ENCODE measurements around the gene FN3KRP.
"Not testable (repeated sequence)": the region's sequence is repeated elsewhere in the genome, so short reads cannot be mapped to it uniquely, and the experiment has no call there.

FN3KRP gene

GRCh38 chr17:82745524-82745923, 29.0 kb downstream of the FN3KRP start:
- DNase-seq, result no peak

GRCh38 chr17:82748756-82749155, 32.2 kb downstream of the FN3KRP start:
- no peak for DNase-seq

- no peak for DNase-seq
These were observed 33.9 kb downstream of the FN3KRP start for GRCh38 chr17:82750241-82750908.

DNA sequence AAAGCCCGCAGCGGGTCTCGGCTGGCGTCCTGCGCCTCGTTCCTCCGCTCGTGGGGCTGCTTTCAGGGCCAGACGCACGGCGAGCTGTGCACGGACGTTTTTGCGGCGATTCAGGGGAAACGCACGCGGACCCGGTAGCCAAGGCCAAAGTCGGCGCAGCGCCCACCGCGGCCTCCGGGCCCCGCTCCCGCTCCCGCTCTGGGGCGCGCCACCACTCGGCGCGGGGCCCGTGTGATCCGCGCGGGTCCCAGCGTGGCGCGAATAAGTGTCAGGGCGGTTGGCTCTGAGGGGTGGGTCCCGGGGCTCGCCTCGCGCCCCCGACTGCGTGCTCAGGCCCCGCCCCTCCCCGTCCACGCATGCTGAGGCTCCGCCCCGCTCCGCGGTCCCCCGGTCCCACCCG, 34.7 kb downstream of the FN3KRP start:
- no peak for DNase-seq

DNA sequence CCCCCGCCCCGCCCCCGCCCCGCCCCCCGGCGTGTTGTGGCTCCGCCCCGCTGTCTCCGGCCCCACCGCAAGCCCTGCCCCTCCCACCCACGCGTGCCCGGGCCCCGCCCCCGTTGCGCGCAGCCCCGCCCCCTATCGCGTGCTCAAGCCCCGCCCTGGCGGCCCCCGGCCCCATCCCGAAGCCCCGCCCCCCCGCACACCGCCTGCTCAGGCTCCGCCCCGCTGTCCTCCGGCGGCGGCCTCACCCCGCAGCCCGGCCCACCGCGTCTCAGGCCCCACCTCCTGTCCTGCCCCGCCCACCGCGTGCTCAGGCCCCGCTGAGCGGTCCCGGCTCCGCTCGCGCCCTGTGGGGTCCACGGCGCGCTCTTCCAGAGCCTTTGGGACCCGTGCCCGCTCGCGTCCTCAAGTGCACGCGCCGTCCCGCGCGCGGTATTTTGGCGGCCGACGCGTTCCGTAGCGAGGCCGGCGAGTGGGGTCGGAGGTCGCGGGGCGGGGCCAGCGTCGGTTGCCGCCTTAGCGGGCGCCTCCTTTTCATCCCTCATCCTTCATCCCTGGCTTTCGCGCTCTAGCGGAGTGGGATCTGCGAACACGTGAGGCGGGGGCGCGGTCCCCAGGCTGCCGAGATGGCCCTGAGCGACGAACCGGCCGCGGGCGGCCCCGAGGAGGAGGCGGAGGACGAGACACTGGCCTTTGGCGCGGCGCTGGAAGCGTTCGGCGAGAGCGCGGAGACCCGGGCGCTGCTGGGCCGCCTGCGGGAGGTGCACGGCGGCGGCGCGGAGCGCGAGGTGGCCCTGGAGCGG, 35.3 kb downstream of the FN3KRP start, which contains the start of gene TBCD:
Gene TBCD (plus strand): TSS at position 495 of the 800 bp plus-strand sequence. CDS start 129 bp downstream, at position 624.
- peak; percentile 51 for DNase-seq

DNA sequence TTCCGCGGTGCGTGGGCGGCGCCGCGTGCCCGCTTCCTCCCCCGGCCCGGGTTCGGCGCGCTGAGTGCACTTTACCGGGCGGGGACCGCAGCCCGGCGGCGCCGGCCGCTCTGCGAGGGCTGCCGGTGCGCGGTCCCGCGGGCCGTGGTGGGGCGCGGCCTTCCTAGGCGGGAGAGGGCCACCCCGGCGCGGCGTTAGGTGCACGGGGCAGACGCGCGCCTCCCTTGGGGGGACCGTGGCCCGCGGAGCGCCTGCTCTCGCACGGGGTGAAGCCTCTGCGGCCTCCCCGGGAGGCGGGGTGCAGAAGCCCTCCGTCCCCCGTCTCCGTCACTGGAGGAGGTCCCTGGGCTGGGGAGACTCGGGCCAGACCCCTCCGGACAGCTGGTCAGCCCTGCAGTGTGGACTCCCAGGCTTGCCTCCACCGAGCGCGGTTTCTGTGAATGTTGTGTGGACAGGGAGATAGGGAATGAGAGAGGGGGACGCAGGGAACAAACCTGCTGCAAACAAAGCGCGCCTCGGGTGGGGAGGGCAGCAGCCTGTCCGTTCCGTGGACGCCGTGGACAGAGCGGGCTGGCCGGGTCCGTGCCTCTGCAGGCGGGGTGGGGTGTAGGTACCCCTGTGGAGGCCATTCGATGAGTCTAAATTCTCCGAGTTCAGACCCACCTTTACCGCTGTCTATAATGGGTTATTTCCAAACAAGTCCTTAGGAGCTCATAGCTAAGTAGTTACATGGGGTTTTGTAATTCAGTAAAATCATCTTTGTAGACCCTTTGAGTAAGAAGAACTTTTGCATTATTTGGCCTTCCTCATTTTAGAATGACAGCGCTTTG, 36.1 kb downstream of the FN3KRP start:
- no peak for DNase-seq

DNA sequence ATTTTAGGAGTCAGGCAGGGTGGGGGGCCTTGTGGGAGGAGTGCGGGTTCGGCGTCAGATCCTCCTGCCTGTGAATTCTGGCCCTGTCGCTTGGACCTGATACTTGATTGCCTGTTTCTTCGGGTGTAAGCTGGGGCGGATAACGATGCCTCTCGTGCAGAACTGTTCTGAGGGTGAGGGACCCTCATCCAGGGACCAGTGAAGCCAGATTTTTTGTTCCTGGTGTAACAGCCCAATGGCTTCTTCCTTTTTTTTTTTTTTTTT, 36.6 kb downstream of the FN3KRP start:
- no peak for DNase-seq

DNA sequence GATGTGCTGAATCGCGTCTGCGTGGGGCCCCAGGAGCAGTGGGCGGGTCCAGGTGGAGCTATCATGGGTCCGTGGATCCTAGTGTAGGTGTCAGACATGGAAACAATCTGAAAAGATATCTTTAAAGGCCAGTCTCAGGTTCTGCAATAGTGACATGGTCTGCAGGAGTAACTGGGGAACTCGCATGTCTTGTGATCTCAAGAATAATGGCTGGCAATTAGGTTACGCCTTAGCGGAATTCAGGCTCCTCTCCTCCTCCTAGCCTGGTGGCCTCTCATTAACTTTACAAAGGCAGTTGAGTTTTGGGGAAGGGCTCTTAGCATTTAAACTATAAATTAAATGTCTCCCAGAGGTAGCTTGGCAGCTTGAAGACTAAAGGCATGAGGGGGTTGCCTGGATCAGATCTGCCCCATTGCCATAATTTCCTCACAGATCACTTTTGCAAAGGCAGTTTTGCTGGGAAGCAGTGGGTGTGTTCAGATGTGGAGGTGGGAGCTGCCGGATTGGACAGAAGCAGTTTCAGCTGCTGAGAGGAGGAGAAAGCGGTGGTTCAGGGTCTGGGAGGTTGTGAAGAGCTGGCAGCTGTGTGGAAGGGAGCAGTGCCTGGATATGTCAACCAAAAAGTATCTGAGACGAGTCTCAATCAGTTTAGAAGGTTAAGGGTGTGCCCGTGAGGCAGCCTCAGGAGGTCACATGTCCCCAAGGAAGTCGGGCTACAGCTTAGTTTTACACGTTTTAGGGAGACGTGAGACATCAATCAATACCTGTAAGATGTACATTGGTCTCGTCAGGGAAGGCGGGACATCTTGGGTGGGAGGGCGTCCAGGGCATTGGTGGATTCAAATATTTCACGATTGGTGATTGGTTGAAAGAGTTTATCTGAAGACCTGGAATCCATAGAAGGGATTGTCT, 38.0 kb downstream of the FN3KRP start:
- no peak for DNase-seq

- DNase-seq, result no peak
These were observed 39.7 kb downstream of the FN3KRP start for GRCh38 chr17:82756166-82756565.

GRCh38 chr17:82765371-82765770, 48.9 kb downstream of the FN3KRP start:
- DNase-seq, result no peak

DNA sequence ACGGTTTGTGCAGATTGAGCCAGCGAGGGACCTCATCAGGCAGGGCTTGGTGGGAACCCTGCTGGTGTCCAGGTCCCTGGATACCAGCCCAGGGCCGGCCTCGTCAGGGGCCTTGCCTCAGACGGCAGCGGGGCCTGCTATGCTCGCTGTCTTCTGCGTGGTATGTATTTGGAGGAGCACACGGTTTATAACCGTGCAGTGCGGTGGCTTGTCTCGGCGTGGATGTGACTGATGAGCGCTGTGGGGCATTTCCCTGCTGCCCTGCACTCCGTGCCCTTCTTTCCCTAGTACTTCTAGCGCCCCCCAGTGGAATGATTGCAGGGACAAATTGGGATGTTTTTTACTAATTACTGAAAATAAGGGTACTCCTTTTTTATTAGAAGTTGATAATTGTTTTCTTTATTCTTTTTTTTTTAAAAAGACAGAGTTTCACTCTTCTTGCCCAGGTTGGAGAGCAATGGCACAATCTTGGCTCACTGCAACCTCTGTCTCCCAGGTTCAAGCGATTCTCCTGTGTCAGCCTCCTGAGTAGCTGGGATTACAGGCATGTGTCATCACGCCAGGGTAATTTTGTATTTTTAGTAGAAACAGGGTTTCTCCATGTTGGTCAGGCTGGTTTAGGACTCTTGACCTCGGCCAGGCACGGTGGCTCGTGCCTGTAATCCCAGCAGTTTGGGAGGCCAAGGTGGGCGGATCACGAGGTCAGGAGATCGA, 50.7 kb downstream of the FN3KRP start:
- no peak for DNase-seq

DNA sequence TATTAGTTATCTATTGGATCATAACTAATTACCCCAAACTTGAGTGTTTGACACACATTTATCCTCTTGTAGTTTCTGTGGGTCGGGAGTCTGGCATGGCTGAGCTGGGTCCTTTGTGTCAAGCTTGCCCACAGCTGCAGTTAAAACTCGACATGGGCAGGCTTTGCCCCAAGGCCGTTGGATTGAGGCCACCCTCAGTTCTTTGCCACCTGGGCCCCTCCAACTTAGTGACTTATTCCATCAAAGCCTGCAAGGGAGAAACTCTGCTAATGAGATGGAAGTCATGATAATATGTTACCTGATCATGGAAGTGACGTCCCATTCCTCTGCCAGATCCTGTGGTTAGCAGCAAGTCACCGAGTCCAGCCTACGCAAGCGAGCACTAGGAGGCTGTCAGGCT, 52.5 kb downstream of the FN3KRP start:
- DNase-seq, result no peak

- DNase-seq, result no peak
These were observed 55.5 kb downstream of the FN3KRP start for GRCh38 chr17:82772026-82772425.

GRCh38 chr17:82774456-82774855, 58.0 kb downstream of the FN3KRP start:
- DNase-seq, result not testable (repeated sequence)

- DNase-seq, result no peak
These were observed 58.7 kb downstream of the FN3KRP start for GRCh38 chr17:82775001-82775823.

GRCh38 chr17:82776454-82776853, 59.9 kb downstream of the FN3KRP start:
- DNase-seq, result no peak
